ENCODE data around the gene SHISA5. TPM values are rescaled to one million over a fixed set of nuclear protein-coding genes. Genes with fewer than 3 reads are reported as not detected.

The SHISA5 gene
- total RNA-seq, 1 donor from 2014 or later: 231 TPM

DNA sequence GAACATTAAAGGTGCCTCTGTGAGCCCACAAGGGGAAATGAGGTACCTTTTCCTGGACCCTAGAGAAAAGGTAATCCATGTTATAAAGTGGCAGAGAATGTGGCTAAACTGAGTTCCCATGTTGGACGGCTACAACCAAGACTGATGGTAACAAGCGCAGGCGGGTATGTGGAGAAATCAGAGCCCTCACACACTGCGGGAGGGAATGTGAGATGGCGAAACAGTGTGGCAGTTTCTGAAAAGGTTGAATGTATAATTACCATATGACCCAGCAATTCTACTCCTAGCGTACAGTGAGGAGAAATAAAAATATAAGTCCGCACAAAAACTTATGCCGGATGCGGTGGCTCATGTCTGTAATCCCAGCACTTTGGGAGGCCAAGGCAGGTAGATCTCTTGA is 24.1 kb upstream of the SHISA5 start:
- no peak for DNase-seq (ENCODE audit: low read depth)
- H3K36me3 ChIP-seq (ENCODE audit: control insufficient read depth, insufficient read depth, low read length): no peaks in the 10 kb centered on the region
- H3K4me3 ChIP-seq (ENCODE audit: low read depth, low read length): no peak overlapping the region
- H3K27me3 ChIP-seq (ENCODE audit: control insufficient read depth, insufficient read depth, low read length): no peaks in the 10 kb centered on the region
- TF ChIP-seq, protein P1, sequence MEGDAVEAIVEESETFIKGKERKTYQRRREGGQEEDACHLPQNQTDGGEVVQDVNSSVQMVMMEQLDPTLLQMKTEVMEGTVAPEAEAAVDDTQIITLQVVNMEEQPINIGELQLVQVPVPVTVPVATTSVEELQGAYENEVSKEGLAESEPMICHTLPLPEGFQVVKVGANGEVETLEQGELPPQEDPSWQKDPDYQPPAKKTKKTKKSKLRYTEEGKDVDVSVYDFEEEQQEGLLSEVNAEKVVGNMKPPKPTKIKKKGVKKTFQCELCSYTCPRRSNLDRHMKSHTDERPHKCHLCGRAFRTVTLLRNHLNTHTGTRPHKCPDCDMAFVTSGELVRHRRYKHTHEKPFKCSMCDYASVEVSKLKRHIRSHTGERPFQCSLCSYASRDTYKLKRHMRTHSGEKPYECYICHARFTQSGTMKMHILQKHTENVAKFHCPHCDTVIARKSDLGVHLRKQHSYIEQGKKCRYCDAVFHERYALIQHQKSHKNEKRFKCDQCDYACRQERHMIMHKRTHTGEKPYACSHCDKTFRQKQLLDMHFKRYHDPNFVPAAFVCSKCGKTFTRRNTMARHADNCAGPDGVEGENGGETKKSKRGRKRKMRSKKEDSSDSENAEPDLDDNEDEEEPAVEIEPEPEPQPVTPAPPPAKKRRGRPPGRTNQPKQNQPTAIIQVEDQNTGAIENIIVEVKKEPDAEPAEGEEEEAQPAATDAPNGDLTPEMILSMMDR (IDR thresholded peaks at IDR 0.05; ENCODE audit: insufficient read depth, low read length, poor library complexity, severe bottlenecking): no peak

- DNase-seq (ENCODE audit: low read depth): no peak
- TF ChIP-seq, protein P1 (IDR thresholded peaks at IDR 0.05; ENCODE audit: insufficient read depth, low read length, poor library complexity, severe bottlenecking): no peak
- Histone ChIP-seq H3K4me3 (ENCODE audit: low read depth, low read length) (no peak overlapping the region), H3K36me3 (ENCODE audit: control insufficient read depth, insufficient read depth, low read length) (no peaks in the 10 kb centered on the region), H3K27me3 (ENCODE audit: control insufficient read depth, insufficient read depth, low read length) (no peaks in the 10 kb centered on the region)
Measured at GRCh38 chr3:48524970-48525369, 21.0 kb upstream of the SHISA5 start.

DNA sequence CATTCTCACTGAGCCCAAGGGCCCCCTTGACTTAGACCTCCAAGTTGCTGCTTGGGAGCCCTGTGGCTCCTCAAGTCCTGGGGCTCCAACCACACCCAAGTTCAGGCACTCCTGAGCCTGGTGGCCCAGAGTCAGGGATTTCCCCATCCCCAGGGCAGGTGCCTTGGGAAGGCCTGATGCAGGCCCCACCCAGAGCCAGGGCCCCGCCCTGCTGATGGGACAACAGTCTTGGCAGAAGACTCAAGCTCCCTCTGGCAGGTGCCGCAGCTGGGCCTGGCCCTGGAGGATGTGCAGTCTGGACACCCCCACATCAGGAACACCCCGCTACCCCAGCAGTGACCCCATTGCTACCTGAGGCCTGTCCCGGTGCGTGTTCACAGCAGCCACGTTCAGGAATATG is 17.7 kb upstream of the SHISA5 start:
- Histone ChIP-seq H3K36me3 (ENCODE audit: control insufficient read depth, insufficient read depth, low read length) (no peaks in the 10 kb centered on the region), H3K4me3 (ENCODE audit: low read depth, low read length) (no peak overlapping the region), H3K27me3 (ENCODE audit: control insufficient read depth, insufficient read depth, low read length) (no peaks in the 10 kb centered on the region)
- DNase-seq (ENCODE audit: low read depth): no peak
- TF ChIP-seq, protein P1 (IDR thresholded peaks at IDR 0.05; ENCODE audit: insufficient read depth, low read length, poor library complexity, severe bottlenecking): no peak

- DNase-seq (ENCODE audit: low read depth): no peak
- TF ChIP-seq, protein P1 (IDR thresholded peaks at IDR 0.05; ENCODE audit: insufficient read depth, low read length, poor library complexity, severe bottlenecking): no peak
- H3K36me3 ChIP-seq (ENCODE audit: control insufficient read depth, insufficient read depth, low read length): no peaks in the 10 kb centered on the region
- no peak overlapping the region for H3K4me3 ChIP-seq (ENCODE audit: low read depth, low read length)
- no peaks in the 10 kb centered on the region for H3K27me3 ChIP-seq (ENCODE audit: control insufficient read depth, insufficient read depth, low read length)
Measured at GRCh38 chr3:48519277-48519643, 15.3 kb upstream of the SHISA5 start.

- TF ChIP-seq, protein P1 (IDR thresholded peaks at IDR 0.05; ENCODE audit: insufficient read depth, low read length, poor library complexity, severe bottlenecking): no peak
Measured at GRCh38 chr3:48518638-48519276, 14.8 kb upstream of the SHISA5 start.

DNA sequence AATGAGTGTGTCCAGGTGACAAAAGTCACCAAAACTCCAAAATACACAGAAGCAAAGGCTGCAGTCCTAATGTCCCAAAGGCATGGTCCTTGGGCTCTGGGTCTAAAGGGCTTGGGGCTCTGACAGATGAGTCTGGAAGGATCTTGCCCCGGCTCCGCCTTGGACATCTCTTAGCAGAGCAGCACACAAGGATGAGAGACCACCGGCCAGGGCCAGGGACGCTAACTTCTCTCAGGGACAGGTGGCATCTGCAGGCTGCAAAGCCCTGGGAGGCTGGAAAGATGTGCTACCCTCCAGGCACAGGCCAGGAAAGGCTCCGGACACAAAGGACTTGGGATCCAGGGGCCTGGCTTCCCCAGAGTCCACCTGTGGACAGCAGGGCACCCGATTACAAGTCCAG is 14.1 kb upstream of the SHISA5 start:
- H3K4me3 ChIP-seq (ENCODE audit: low read depth, low read length): no peak overlapping the region
- TF ChIP-seq, protein P1 (IDR thresholded peaks at IDR 0.05; ENCODE audit: insufficient read depth, low read length, poor library complexity, severe bottlenecking): no peak
- H3K27me3 ChIP-seq (ENCODE audit: control insufficient read depth, insufficient read depth, low read length): no peaks in the 10 kb centered on the region
- no peaks in the 10 kb centered on the region for H3K36me3 ChIP-seq (ENCODE audit: control insufficient read depth, insufficient read depth, low read length)
- DNase-seq (ENCODE audit: low read depth): no peak

More at GRCh38 chr3:48518638-48519276, 14.8 kb upstream of the SHISA5 start:
- DNase-seq (ENCODE audit: low read depth): no peak
- Histone ChIP-seq H3K36me3 (ENCODE audit: control insufficient read depth, insufficient read depth, low read length) (no peaks in the 10 kb centered on the region), H3K27me3 (ENCODE audit: control insufficient read depth, insufficient read depth, low read length) (no peaks in the 10 kb centered on the region), H3K4me3 (ENCODE audit: low read depth, low read length) (no peak overlapping the region)
